SK-N-MC (cell line): ENCODE data around the gene PRDX1.

Source experiments
- EZH2 ChIP-seq: fragments of 200-600 bp; sonication (generic); IDR thresholded peaks from one replicate; pipeline ENCODE4 v1.6.1; 2017; ENCODE audit warnings: antibody characterized with exemption
- FOXP2 ChIP-seq: optimal IDR thresholded peaks from 2 replicates; pipeline ENCODE3; 2011; ENCODE audit warnings: mild to moderate bottlenecking, moderate library complexity; ENCODE audit not compliant: insufficient read depth; ENCODE audit errors: extremely low read length, control extremely low read depth

DNA sequence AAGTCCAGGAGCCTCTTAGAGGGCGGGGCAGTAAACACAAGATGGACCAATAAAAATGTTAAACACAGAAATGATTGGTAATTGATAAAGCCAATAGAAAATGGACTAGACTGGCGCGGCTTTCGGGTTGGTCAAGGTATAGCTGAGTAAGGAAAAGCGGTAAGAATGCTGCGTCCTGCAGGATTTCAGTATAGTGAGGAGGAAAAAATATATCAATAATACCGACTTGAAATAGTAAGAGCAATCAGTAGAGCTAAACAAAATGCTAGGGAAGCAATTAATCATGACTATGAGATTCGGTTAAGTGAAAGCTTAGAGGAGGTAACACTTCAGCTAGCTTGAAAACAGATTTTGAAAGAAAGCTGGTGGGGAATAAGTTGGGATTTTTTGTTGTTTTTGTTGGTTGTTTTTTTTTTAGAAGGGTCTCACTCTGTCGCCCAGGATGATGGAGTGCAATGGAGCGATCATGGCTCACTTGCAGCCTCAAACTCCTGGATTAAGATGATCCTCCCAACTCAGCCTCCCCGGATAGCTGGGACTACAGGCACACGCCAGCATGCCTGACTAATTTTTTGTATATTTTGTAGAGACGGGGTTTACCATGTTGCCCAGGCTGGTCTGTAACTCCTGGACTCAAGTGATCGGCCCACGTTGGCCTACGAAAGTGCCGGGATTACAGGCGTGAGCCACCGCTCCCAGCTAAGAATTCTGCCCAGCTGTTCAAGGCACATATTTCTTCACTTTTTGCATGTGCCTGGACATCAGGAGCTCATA, 30.0 kb downstream of the PRDX1 start:
- no peak for TF ChIP-seq EZH2
- TF ChIP-seq FOXP2, result no peak
